Coronary artery (tissue), 2 donors: ENCODE results near the gene SERPINB4.
"Not testable (repeated sequence)": the region's sequence is repeated elsewhere in the genome, so short reads cannot be mapped to it uniquely, and the experiment has no call there.

Source experiments
- DNase-seq: peaks from one replicate; pipeline ENCODE4 v3.0.0-alpha.2; 2017; ENCODE audit warnings: low spot score
- H3K27ac ChIP-seq, 2 donors: fragments of 200-600 bp; sonication (generic); one replicate each; pipeline ENCODE4 v1.5.1; 2016 to 2019
- H3K4me3 ChIP-seq: fragments of 200-600 bp; sonication (generic); 2 replicates; pipeline ENCODE4 v1.5.1; 2016; ENCODE audit warnings: mild to moderate bottlenecking, moderate library complexity
- CTCF ChIP-seq: fragments of 200-600 bp; sonication (generic); IDR thresholded peaks from one replicate; pipeline ENCODE4 v1.5.1; 2019; ENCODE audit warnings: antibody characterized with exemption

The SERPINB4 gene

GRCh38 chr18:63644142-63644541 lies at the start of gene SERPINB4:
SERPINB4 (minus strand) TSS chr18:63644256; CDS start chr18:63643577, 679 bp downstream.
- DNase-seq, H3K4me3 ChIP-seq, H3K27ac ChIP-seq: not testable (repeated sequence)

- DNase-seq: no peak
- TF ChIP-seq CTCF: no peak
- Histone ChIP-seq H3K27ac (no peak overlapping the region), H3K4me3 (no peak overlapping the region)
These were observed 45.0 kb upstream of the SERPINB4 start for GRCh38 chr18:63689064-63689463.

GRCh38 chr18:63686871-63687270 lies 42.8 kb upstream of the SERPINB4 start:
- no peak for DNase-seq
- Histone ChIP-seq H3K4me3 (no peak overlapping the region), H3K27ac (no peak overlapping the region)
- no peak for TF ChIP-seq CTCF

GRCh38 chr18:63684718-63685117 lies 40.7 kb upstream of the SERPINB4 start:
- no peak for TF ChIP-seq CTCF
- H3K27ac ChIP-seq: no peak overlapping the region
- H3K4me3 ChIP-seq: no peak overlapping the region
- no peak for DNase-seq

GRCh38 chr18:63683890-63684289 lies 39.8 kb upstream of the SERPINB4 start:
- Histone ChIP-seq H3K27ac (no peak overlapping the region), H3K4me3 (no peak overlapping the region)
- TF ChIP-seq CTCF: no peak
- no peak for DNase-seq

GRCh38 chr18:63683152-63683551 lies 39.1 kb upstream of the SERPINB4 start:
- no peak overlapping the region for H3K27ac ChIP-seq
- DNase-seq: no peak

GRCh38 chr18:63681449-63682340 lies 37.6 kb upstream of the SERPINB4 start:
- Histone ChIP-seq H3K27ac (no peak overlapping the region), H3K4me3 (no peak overlapping the region)
- DNase-seq: no peak
- no peak for TF ChIP-seq CTCF

More at GRCh38 chr18:63683152-63683551, 39.1 kb upstream of the SERPINB4 start:
- TF ChIP-seq CTCF: no peak
- no peak overlapping the region for H3K4me3 ChIP-seq
